ENCODE data around the gene MARVELD1. TPM values are rescaled to one million over a fixed set of nuclear protein-coding genes. Genes with fewer than 3 reads are reported as not detected.

Gene MARVELD1
- total RNA-seq (2016; rRNA removed; fragmentation: Illumina TruSeq; extraction: Trizol) (not detected in 2 replicates), polyA plus RNA-seq (2011; rRNA removed) (0.08 TPM in 1 of 2 replicates, not detected in the other), polyA minus RNA-seq (2011; rRNA and poly(A)+ RNA removed; ENCODE audit: low replicate concordance) (33.8 TPM in 1 of 2 replicates, not detected in the other), Bru-seq, nascent RNA (not detected), BruChase-seq, experiment 1, labeled RNA remaining after a 6-hour chase (not detected), BruChase-seq, experiment 2, labeled RNA remaining after a 2-hour chase (percentile 13 among the genes with signal in this experiment)
- total RNA-seq (2016; cell fraction: cytosol; rRNA removed; fragmentation: Illumina TruSeq; extraction: Trizol; ENCODE audit: low read depth): not detected in 2 replicates
- total RNA-seq (2016; cell fraction: insoluble cytoplasmic fraction; rRNA removed; fragmentation: Illumina TruSeq; extraction: Trizol): not detected in 2 replicates
- total RNA-seq (2016; cell fraction: membrane; rRNA removed; fragmentation: Illumina TruSeq; extraction: Trizol): not detected in 2 replicates
- total RNA-seq (2016; cell fraction: nucleus; rRNA removed; fragmentation: Illumina TruSeq; extraction: Trizol): not detected in 2 replicates
- 0.03 TPM in 1 of 2 replicates, not detected in the other for polyA plus RNA-seq (2011; cell fraction: cytosol; rRNA removed)
- 0.03 and 0.26 TPM in 2 replicates for polyA plus RNA-seq (2011; cell fraction: nucleus; rRNA removed)
- polyA plus RNA-seq (2012): not detected in 2 replicates
- polyA plus RNA-seq (2016; cell fraction: cytosol; fragmentation: Illumina TruSeq; extraction: Trizol; ENCODE audit: low read depth): not detected in 2 replicates
- not detected in 2 replicates for polyA plus RNA-seq (2016; cell fraction: insoluble cytoplasmic fraction; fragmentation: Illumina TruSeq; extraction: Trizol; ENCODE audit: low read depth)
- polyA plus RNA-seq (2016; cell fraction: membrane; fragmentation: Illumina TruSeq; extraction: Trizol; ENCODE audit: low read depth): not detected in 2 replicates
- polyA plus RNA-seq (2016; cell fraction: nucleus; fragmentation: Illumina TruSeq; extraction: Trizol; ENCODE audit: insufficient read depth, low read depth): not detected in 2 replicates
- polyA minus RNA-seq (2011; cell fraction: cytosol; rRNA and poly(A)+ RNA removed): not detected in 2 replicates
- 0.13 TPM in 1 of 2 replicates, not detected in the other for polyA minus RNA-seq (2011; cell fraction: nucleus; rRNA and poly(A)+ RNA removed)
- long read RNA-seq, experiment 1: 0 reads
- long read RNA-seq, experiment 2: 0 reads

GRCh38 chr10:97713339-97713825 is at the start of gene MARVELD1:
Gene MARVELD1 (plus strand): TSS chr10:97713730. CDS start chr10:97713877, 147 bp downstream.
- in situ Hi-C loops (cut with HindIII; ENCODE audit: extremely low pct_ligation_motif_present, low pct_unique_long_range_greater_than_20kb): no loop called here
- no peak for DNase-seq (ENCODE audit: low spot score)

More at GRCh38 chr10:97713339-97713825, at the start of gene MARVELD1:
- H3K4me3 ChIP-seq (replicated peaks in 1 of 3; ENCODE audit: insufficient read depth in 1 of 3, low read depth in 2 of 3, low read length in 3 of 3): no peak within 1 kb of the TSS
- no TSS peak for BruUV-seq (replicated peaks)
- H2AFZ ChIP-seq (ENCODE audit: low read length): no peak within 1 kb of the TSS
- ATAC-seq (no peak), FAIRE-seq (no peak)
- no peak within 1 kb of the TSS for H3K27ac ChIP-seq (ENCODE audit: extremely low read length, insufficient read depth, low read length)
- no peaks in the 10 kb centered on the region for H4K20me1 ChIP-seq (ENCODE audit: insufficient read depth, low read length)
- peaks cover 0 to 8% of the 10 kb centered on the region in 2 experiments; a peak in 2 of 5 replicates for H3K27me3 ChIP-seq (ENCODE audit: control insufficient read depth in 1 of 2, insufficient read depth in 2 of 2, low read length in 2 of 2)
- TF ChIP-seq SOX6 (IDR thresholded peaks at IDR 0.05) (no peak), SOX6 (CRISPR knock-in tag; IDR thresholded peaks at IDR 0.05) (no peak), STAT5B (CRISPR knock-in tag; IDR thresholded peaks at IDR 0.05) (no peak), ZNF431 (CRISPR knock-in tag; IDR thresholded peaks at IDR 0.05; ENCODE audit: borderline replicate concordance, low read depth) (no peak), ZSCAN9 (CRISPR knock-in tag; IDR thresholded peaks at IDR 0.05; ENCODE audit: borderline replicate concordance) (no peak), ZNF562 (CRISPR knock-in tag; IDR thresholded peaks at IDR 0.05; ENCODE audit: borderline replicate concordance) (no peak), REPIN1 (CRISPR knock-in tag; IDR thresholded peaks at IDR 0.05; ENCODE audit: borderline replicate concordance, low read depth) (no peak)
- POLR2A ChIA-PET: no interaction called here
- H3K9ac ChIP-seq (ENCODE audit: insufficient read depth, low read depth, low read length): no peak within 1 kb of the TSS
- no peaks in the 10 kb centered on the region for H3K9me3 ChIP-seq (ENCODE audit: low read length)
- no peaks in the 10 kb centered on the region for H3K36me3 ChIP-seq (replicated peaks in 1 of 2; ENCODE audit: control insufficient read depth in 1 of 2, insufficient read depth in 2 of 2, low read length in 2 of 2)
- intact Hi-C loops (cut with micrococcal nuclease; ENCODE audit: unreplicated experiment): no loop called here
- CTCF ChIA-PET (ENCODE audit: low intra/inter-chr PET ratio, low total read pairs): no interaction called here
- H3K4me1 ChIP-seq (ENCODE audit: insufficient read depth, low read length): peaks cover 26% of the 10 kb centered on the region
- WGBS (ENCODE audit: low lambda C conversion rate): 85% methylated on average over 34 of the region's 37 CpGs
- no peaks in the 10 kb centered on the region for H3K79me2 ChIP-seq (ENCODE audit: insufficient read depth, low read length)
- H3K4me2 ChIP-seq (ENCODE audit: low read depth, low read length): no peak within 1 kb of the TSS

All from HepG2 (cell line).